Endothelial cell of umbilical vein (primary cell): ENCODE data around the gene RASSF5. TPM values are rescaled to one million over a fixed set of nuclear protein-coding genes. Genes with fewer than 3 reads are reported as not detected.

Source experiments
- BruUV-seq: library from RNA; stranded (reverse); fragments of 400-500 nt; replicated peaks from 2 replicates; lab custom pipeline; 2021; lab: Mats Ljungman, UMichigan
- CTCF ChIA-PET: fragments of 300-600, 350-600 bp; sonication (Branson Sonifier 250); formaldehyde crosslinking; loops from one replicate; lab custom pipeline; 2021; ENCODE audit warnings: antibody characterized with exemption, inconsistent platforms; lab: Charles Lee
- POLR2A ChIA-PET: fragments of 300-600, 350-600 bp; sonication (Branson Sonifier 250); formaldehyde crosslinking; loops from one replicate; lab custom pipeline; 2021; ENCODE audit warnings: antibody characterized with exemption, inconsistent platforms; lab: Charles Lee
- DNase-seq: peaks from one replicate; pipeline ENCODE4 v3.0.0-alpha.2; 2011; ENCODE audit warnings: low read depth, low spot score
- FAIRE-seq: peaks from 2 replicates; lab custom pipeline; 2011; peaks lifted over from hg19 to GRCh38; lab: Jason Lieb, UNC
- H2AFZ ChIP-seq: 2 replicates; pipeline ENCODE4 v1.6.0; 2012; ENCODE audit warnings: low read depth, low read length, control low read depth, inconsistent platforms
- H3K27ac ChIP-seq: 2 replicates; pipeline ENCODE4 v1.5.1; 2011; ENCODE audit warnings: low read depth, mild to moderate bottlenecking, control low read depth, low read length, moderate library complexity; ENCODE audit not compliant: insufficient read depth
- H3K27me3 ChIP-seq, 2 experiments: 2 replicates each; pipeline versions ENCODE4 v1.6.0 to v1.6.1; 2011; ENCODE audit warnings: low read length in 2 of 2, mixed read lengths in 1 of 2; ENCODE audit not compliant: control insufficient read depth in 2 of 2, insufficient read depth in 2 of 2
- H3K36me3 ChIP-seq, 2 experiments: 2 replicates in 1 of 2; 3 replicates in 1 of 2; pipeline ENCODE4 v1.5.1; 2011; ENCODE audit warnings: low read length in 2 of 2, mild to moderate bottlenecking in 1 of 2, moderate library complexity in 1 of 2; ENCODE audit not compliant: control insufficient read depth in 2 of 2, insufficient read depth in 2 of 2; ENCODE audit errors: extremely low read depth in 1 of 2
- H3K4me1 ChIP-seq: 3 replicates; pipeline ENCODE4 v1.5.1; 2011; ENCODE audit warnings: mild to moderate bottlenecking, low read length; ENCODE audit not compliant: control insufficient read depth, insufficient read depth; ENCODE audit errors: extremely low read depth
- H3K4me2 ChIP-seq: 2 replicates; pipeline ENCODE4 v1.6.1; 2011; ENCODE audit warnings: low read length, control low read depth, mixed read lengths; ENCODE audit not compliant: insufficient read depth
- H3K4me3 ChIP-seq, 3 experiments: fragments of 200-600 bp in 1 of 3; sonication (generic), shearing (Covaris generic) in 1 of 3; replicated peaks in 1 of 3; 2 replicates each; pipeline ENCODE4 v1.5.1; 2011 to 2016; ENCODE audit warnings: control low read depth in 3 of 3, low read length in 3 of 3, mild to moderate bottlenecking in 2 of 3, inconsistent platforms in 1 of 3, low read depth in 1 of 3, moderate library complexity in 1 of 3; ENCODE audit not compliant: insufficient read depth in 1 of 3
- H3K79me2 ChIP-seq: 2 replicates; pipeline ENCODE4 v1.6.0; 2012; ENCODE audit warnings: low read length, inconsistent platforms; ENCODE audit not compliant: control insufficient read depth, insufficient read depth
- H3K9ac ChIP-seq: replicated peaks from 2 replicates; pipeline ENCODE3; 2011; ENCODE audit warnings: low read length, control low read depth; ENCODE audit not compliant: insufficient read depth; ENCODE audit errors: extremely low read depth
- H3K9me1 ChIP-seq: replicated peaks from 3 replicates; pipeline ENCODE4 v1.6.0; 2011; ENCODE audit warnings: mild to moderate bottlenecking, low read length; ENCODE audit not compliant: control insufficient read depth, insufficient read depth; ENCODE audit errors: extremely low read depth
- H3K9me3 ChIP-seq: replicated peaks from 2 replicates; pipeline ENCODE4 v1.5.1; 2012; ENCODE audit warnings: low read length, inconsistent platforms; ENCODE audit not compliant: control insufficient read depth, insufficient read depth
- H4K20me1 ChIP-seq: replicated peaks from 2 replicates; pipeline ENCODE3; 2011; ENCODE audit warnings: mild to moderate bottlenecking, low read length; ENCODE audit not compliant: control insufficient read depth, insufficient read depth; ENCODE audit errors: extremely low read depth
- CTCF ChIP-seq, 2 donors: IDR thresholded peaks; 1 replicate in 1 of 2; 2 replicates in 1 of 2; pipeline ENCODE4 v1.5.1; 2011; ENCODE audit warnings: low read length in 2 of 2, mild to moderate bottlenecking in 2 of 2, moderate library complexity in 2 of 2, control low read depth in 1 of 2, inconsistent platforms in 1 of 2, low read depth in 1 of 2; ENCODE audit not compliant: insufficient read depth in 1 of 2; ENCODE audit errors: extremely low read depth in 1 of 2
- EZH2 ChIP-seq: IDR thresholded peaks from 2 replicates; pipeline ENCODE4 v1.6.1; 2012; ENCODE audit warnings: borderline replicate concordance, low read depth, mild to moderate bottlenecking, moderate library complexity, low read length, inconsistent platforms; ENCODE audit not compliant: severe bottlenecking
- FOS ChIP-seq: IDR thresholded peaks from 2 replicates; pipeline ENCODE4 v1.6.1; 2011; ENCODE audit warnings: mild to moderate bottlenecking, low read length, moderate library complexity, borderline replicate concordance; ENCODE audit not compliant: insufficient read depth
- GATA2 ChIP-seq: IDR thresholded peaks from 2 replicates; pipeline ENCODE4 v1.7.0; 2011; ENCODE audit warnings: low read depth, mild to moderate bottlenecking, moderate library complexity, mixed read lengths, low read length; ENCODE audit not compliant: insufficient read length, insufficient read depth
- JUN ChIP-seq: IDR thresholded peaks from 2 replicates; pipeline ENCODE4 v1.6.1; 2011; ENCODE audit warnings: borderline replicate concordance, low read depth; ENCODE audit not compliant: insufficient read length, insufficient read depth
- MAX ChIP-seq: IDR thresholded peaks from 2 replicates; pipeline ENCODE4 v1.6.1; 2011; ENCODE audit not compliant: insufficient read depth, insufficient read length
- MYC ChIP-seq: IDR thresholded peaks from one replicate; pipeline ENCODE4 v1.6.1; 2011; ENCODE audit warnings: mild to moderate bottlenecking, low read depth, low read length
- POLR2A ChIP-seq: IDR thresholded peaks from 2 replicates; pipeline ENCODE4 v1.6.1; 2012; ENCODE audit warnings: low read depth, mild to moderate bottlenecking, control low read depth, low read length
- POLR2AphosphoS5 ChIP-seq: IDR thresholded peaks from 2 replicates; pipeline ENCODE4 v1.6.1; 2012; ENCODE audit warnings: low read depth, mild to moderate bottlenecking, control low read depth, low read length, moderate library complexity; ENCODE audit not compliant: insufficient read depth
- dilution Hi-C: fragments of 300-500 bp; cut with MboI; formaldehyde crosslinking; loops from one replicate; pipeline ENCODE4 v1.15.0; 2019; ENCODE audit warnings: low sequenced_read_pairs; ENCODE audit not compliant: extremely low pct_ligation_motif_present
- intact Hi-C: fragments of 100-400 bp; cut with micrococcal nuclease; formaldehyde crosslinking; loops from one replicate; pipeline ENCODE4 v1.10.0; 2022
- polyA plus RNA-seq, 4 experiments: library from polyadenylated mRNA; depleted of rRNA in 3 of 4; stranded (reverse) in 3 of 4; unstranded in 1 of 4; fragments of >200 nt; gene quantifications; 2 replicates each; pipeline versions ENCODE4 v1.2.1 to v1.2.3, GENCODE V29; 2011 to 2012; ENCODE audit warnings: missing spikeins in 1 of 4
- total RNA-seq: library from RNA; stranded (reverse); gene quantifications from 2 replicates; pipeline ENCODE4 v1.2.3, GENCODE V29; 2021

Gene RASSF5
- total and polyA plus RNA-seq, 2 donors (not counting 3 experiments of a cell fraction or from before 2014, with no cell fraction given) = 0.23 to 0.60 TPM

- Histone ChIP-seq H3K36me3 (peaks cover 2 to 18% of the 10 kb centered on the region in 2 experiments), H2AFZ (no peak overlapping the region), H3K9me1 (no peaks in the 10 kb centered on the region), H4K20me1 (no peaks in the 10 kb centered on the region), H3K27me3 (peaks cover 0 to 5% of the 10 kb centered on the region in 2 experiments), H3K4me1 (peaks cover 2% of the 10 kb centered on the region), H3K4me3 (no peak overlapping the region), H3K79me2 (no peaks in the 10 kb centered on the region), H3K9ac (no peak overlapping the region), H3K4me2 (no peak overlapping the region), H3K27ac (no peak overlapping the region), H3K9me3 (no peaks in the 10 kb centered on the region)
- ChIA-PET POLR2A (no interaction called here), CTCF (interaction anchor here (0.7 to 3.1 kb wide), 5 partner anchors 10 to 86 kb away, joined by 3 to 18 read pairs (median 11); partner anchors contain the start of gene RASSF5)
- BruUV-seq = no TSS peak
- intact Hi-C loops = loop anchor here (10.0 kb wide), 1 partner anchor 417 kb away; no protein-coding TSS in a partner anchor
- TF ChIP-seq POLR2AphosphoS5 (no peak), FOS (no peak), CTCF (IDR thresholded peaks at IDR 0.05; ENCODE audit: extremely low read depth in 1 of 2, insufficient read depth in 1 of 2, low read depth in 1 of 2, low read length in 2 of 2) (no peak), GATA2 (no peak), EZH2 (no peak), POLR2A (no peak), MAX (no peak), MYC (no peak), JUN (no peak)
- dilution Hi-C loops = no loop called here
- DNase-seq (no peak), FAIRE-seq (no peak)
These were observed 10.0 kb upstream of the RASSF5 start for GRCh38 chr1:206497363-206497762.
